K562 (cell line): ENCODE measurements around the gene FADS1. TPM values are rescaled to one million over a fixed set of nuclear protein-coding genes. Genes with fewer than 3 reads are reported as not detected.

ENCODE experiments used
- BRD9 ChIP-seq: fragments of 450-650 bp; IDR thresholded peaks from 2 replicates; pipeline ENCODE4 v1.6.1; 2018; ENCODE audit warnings: low read depth; ENCODE audit not compliant: partially characterized antibody
- CLOCK ChIP-seq: fragments of 250-450 bp; sonication (Bioruptor Pico); IDR thresholded peaks from 2 replicates; pipeline ENCODE4 v1.4.0; 2020; ENCODE audit warnings: mild to moderate bottlenecking, moderate library complexity, borderline replicate concordance
- E2F8 ChIP-seq: fragments of 450-650 bp; IDR thresholded peaks from 2 replicates; pipeline ENCODE4 v1.7.1; 2018; ENCODE audit warnings: mild to moderate bottlenecking, low read depth; ENCODE audit not compliant: partially characterized antibody
- FOXJ3 ChIP-seq: sonication (generic); formaldehyde crosslinking; IDR thresholded peaks from 2 replicates; pipeline ENCODE4 v1.4.0; 2020; ENCODE audit warnings: mild to moderate bottlenecking, missing genetic modification reagents
- FOXK1 ChIP-seq: sonication (generic); formaldehyde crosslinking; IDR thresholded peaks from 2 replicates; pipeline ENCODE4 v1.8.0; 2022; ENCODE audit warnings: missing genetic modification reagents, mild to moderate bottlenecking, borderline replicate concordance
- FOXM1 ChIP-seq, 2 experiments: fragments of 450-650 bp in 1 of 2; sonication (generic) in 1 of 2; formaldehyde crosslinking in 1 of 2; IDR thresholded peaks; 2 replicates each; pipeline versions ENCODE4 v1.6.1 to v1.9.0; 2017 to 2022; ENCODE audit warnings: low read depth in 2 of 2, mild to moderate bottlenecking in 2 of 2, missing genetic modification reagents in 1 of 2, moderate library complexity in 1 of 2
- HDGF ChIP-seq: fragments of 450-650 bp; IDR thresholded peaks from 2 replicates; pipeline ENCODE4 v1.6.1; 2016
- HNRNPH1 ChIP-seq: fragments of 200-400 bp; formaldehyde crosslinking; optimal IDR thresholded peaks from 2 replicates; pipeline ENCODE3; 2017; ENCODE audit warnings: low read depth, mild to moderate bottlenecking, low read length, moderate library complexity
- KAT7 ChIP-seq: sonication (generic); formaldehyde crosslinking; IDR thresholded peaks from 2 replicates; pipeline ENCODE4 v1.8.0; 2022; ENCODE audit warnings: missing genetic modification reagents, mild to moderate bottlenecking, borderline replicate concordance
- KLF16 ChIP-seq: IDR thresholded peaks from 2 replicates; pipeline ENCODE4 v1.6.1; 2016; ENCODE audit warnings: antibody characterized with exemption
- LARP7 ChIP-seq: fragments of 450-650 bp; IDR thresholded peaks from 2 replicates; pipeline ENCODE4 v1.6.1; 2016
- MBD2 ChIP-seq: sonication (generic); IDR thresholded peaks from 2 replicates; pipeline ENCODE4 v1.6.1; 2016; ENCODE audit warnings: low read depth, borderline replicate concordance
- MCM7 ChIP-seq, 2 experiments: fragments of 450-650 bp; IDR thresholded peaks; 2 replicates each; pipeline ENCODE4 v1.6.1; 2016 to 2018
- SRSF7 ChIP-seq: fragments of 200-400 bp; formaldehyde crosslinking; optimal IDR thresholded peaks from 2 replicates; pipeline ENCODE3; 2017; ENCODE audit warnings: mild to moderate bottlenecking, low read depth, low read length
- TRIM24 ChIP-seq, 2 experiments: fragments of 450-650 bp; IDR thresholded peaks; 2 replicates each; pipeline ENCODE4 v1.6.1; 2016
- TSC22D4 ChIP-seq: fragments of 450-650 bp; IDR thresholded peaks from 2 replicates; pipeline ENCODE4 v1.6.1; 2016; ENCODE audit warnings: missing genetic modification characterization, missing biosample characterization, control low read depth
- XRCC4 ChIP-seq: IDR thresholded peaks from one replicate; pipeline ENCODE4 v1.6.1; 2011; ENCODE audit not compliant: insufficient read depth, insufficient read length; ENCODE audit errors: extremely low read depth
- ZKSCAN3 ChIP-seq: fragments of 250-450 bp; sonication (Bioruptor Pico); IDR thresholded peaks from 2 replicates; pipeline ENCODE4 v1.4.0; 2020
- ZNF212 ChIP-seq: fragments of 450-650 bp; formaldehyde crosslinking; IDR thresholded peaks from 2 replicates; pipeline ENCODE4 v1.4.0; 2020; ENCODE audit warnings: mild to moderate bottlenecking
- polyA plus RNA-seq, 8 experiments: library from polyadenylated mRNA; depleted of rRNA in 4 of 8; stranded (reverse) in 5 of 8; unstranded in 3 of 8; fragments of >200 nt; fragmentation: Nextera tagmentation in 2 of 8; fragmentation: Illumina TruSeq in 1 of 8; extraction: Ambion mirVana in 2 of 8; extraction: Trizol in 1 of 8; gene quantifications; 2 replicates each; pipeline versions ENCODE4 v1.2.1 to v1.2.3, GENCODE V29; 2011 to 2014; ENCODE audit warnings: inconsistent platforms in 1 of 8, missing spikeins in 1 of 8
- total RNA-seq, 7 experiments: library from RNA; depleted of rRNA in 6 of 7; stranded (reverse); fragments of >200 nt in 6 of 7; fragmentation: Illumina TruSeq in 2 of 7; extraction: Trizol in 2 of 7; gene quantifications; 2 replicates each; pipeline versions ENCODE4 v1.2.1 to v1.2.3, GENCODE V29; 2011 to 2021; ENCODE audit warnings: low replicate concordance in 1 of 7
- TF ChIP-seq, protein P1 (sequence below): IDR thresholded peaks from 3 replicates; pipeline ENCODE4 v1.6.1; 2011; ENCODE audit warnings: borderline replicate concordance, mild to moderate bottlenecking; ENCODE audit not compliant: insufficient read length, insufficient read depth
- TF ChIP-seq, protein P2 (sequence below): fragments of 250-450 bp; sonication (Bioruptor Pico); IDR thresholded peaks from 2 replicates; pipeline ENCODE4 v1.5.0; 2020; ENCODE audit warnings: mild to moderate bottlenecking

The FADS1 gene
- total and polyA plus RNA-seq, 9 of the 15 experiments (the other 6 are each of a cell fraction or from before 2014, with no cell fraction given), result 110 to 864 (median 364) TPM

- TF ChIP-seq KLF16 (peak; percentile 91), SRSF7 (no peak), ZKSCAN3 (no peak), FOXM1 (IDR thresholded peaks at IDR 0.05; ENCODE audit: low read depth) (peak; percentile 89), FOXM1 (CRISPR knock-in tag; IDR thresholded peaks at IDR 0.05; ENCODE audit: low read depth) (no peak), FOXJ3 (CRISPR knock-in tag) (no peak), MCM7 (IDR thresholded peaks at IDR 0.05) (no peak), KAT7 (CRISPR knock-in tag) (no peak), LARP7 (no peak), CLOCK (no peak; the same call in 1 of the 2 replicates), TSC22D4 (tag) (no peak), HNRNPH1 (no peak), TRIM24 (IDR thresholded peaks at IDR 0.05) (peak; percentile 70 to 84; a peak in 3 of 4 replicates), BRD9 (peak; percentile 95), HDGF (no peak), FOXK1 (CRISPR knock-in tag) (no peak), XRCC4 (no peak), E2F8 (peak; percentile 67), MBD2 (peak; percentile 80; the same call in 1 of the 2 replicates), ZNF212 (CRISPR knock-in tag) (no peak)
- TF ChIP-seq, protein P1, sequence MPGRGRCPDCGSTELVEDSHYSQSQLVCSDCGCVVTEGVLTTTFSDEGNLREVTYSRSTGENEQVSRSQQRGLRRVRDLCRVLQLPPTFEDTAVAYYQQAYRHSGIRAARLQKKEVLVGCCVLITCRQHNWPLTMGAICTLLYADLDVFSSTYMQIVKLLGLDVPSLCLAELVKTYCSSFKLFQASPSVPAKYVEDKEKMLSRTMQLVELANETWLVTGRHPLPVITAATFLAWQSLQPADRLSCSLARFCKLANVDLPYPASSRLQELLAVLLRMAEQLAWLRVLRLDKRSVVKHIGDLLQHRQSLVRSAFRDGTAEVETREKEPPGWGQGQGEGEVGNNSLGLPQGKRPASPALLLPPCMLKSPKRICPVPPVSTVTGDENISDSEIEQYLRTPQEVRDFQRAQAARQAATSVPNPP, result no peak
- TF ChIP-seq, protein P2, sequence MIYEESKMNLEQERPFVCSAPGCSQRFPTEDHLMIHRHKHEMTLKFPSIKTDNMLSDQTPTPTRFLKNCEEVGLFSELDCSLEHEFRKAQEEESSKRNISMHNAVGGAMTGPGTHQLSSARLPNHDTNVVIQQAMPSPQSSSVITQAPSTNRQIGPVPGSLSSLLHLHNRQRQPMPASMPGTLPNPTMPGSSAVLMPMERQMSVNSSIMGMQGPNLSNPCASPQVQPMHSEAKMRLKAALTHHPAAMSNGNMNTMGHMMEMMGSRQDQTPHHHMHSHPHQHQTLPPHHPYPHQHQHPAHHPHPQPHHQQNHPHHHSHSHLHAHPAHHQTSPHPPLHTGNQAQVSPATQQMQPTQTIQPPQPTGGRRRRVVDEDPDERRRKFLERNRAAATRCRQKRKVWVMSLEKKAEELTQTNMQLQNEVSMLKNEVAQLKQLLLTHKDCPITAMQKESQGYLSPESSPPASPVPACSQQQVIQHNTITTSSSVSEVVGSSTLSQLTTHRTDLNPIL (CRISPR knock-in tag), result no peak
Measured at GRCh38 chr11:61841636-61842527, 25.1 kb upstream of the FADS1 start (continued).
